GM19395 (cell line): Measurements from ENCODE around the gene DIP2B.
"Not testable (repeated sequence)": the region's sequence is repeated elsewhere in the genome, so short reads cannot be mapped to it uniquely, and the experiment has no call there.

Experiments used
- ATAC-seq: cut with Tn5 transposase; IDR thresholded peaks from one replicate; pipeline ENCODE4 v1.9.1; 2021; ENCODE audit warnings: mild to moderate bottlenecking, moderate library complexity; ENCODE audit not compliant: unreplicated experiment

Gene DIP2B

DNA sequence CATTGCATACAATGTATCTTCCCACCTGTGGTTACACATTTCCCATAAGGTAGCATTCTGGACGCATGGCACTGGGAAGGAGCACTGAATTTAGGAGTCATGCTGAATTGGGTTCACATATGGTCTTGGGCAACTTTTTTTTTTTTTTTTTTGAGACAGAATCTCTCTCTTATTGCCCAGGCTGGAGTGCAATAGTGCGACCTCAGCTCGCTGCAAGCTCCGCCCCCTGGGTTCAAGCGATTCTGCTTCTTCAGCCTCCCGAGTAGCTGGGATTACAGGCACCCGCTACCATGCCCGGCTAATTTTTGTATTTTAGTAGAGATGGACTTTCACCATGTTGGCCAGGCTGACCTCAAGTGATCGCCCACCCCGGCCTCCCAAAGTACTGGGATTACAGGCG lies 13.3 kb downstream of the DIP2B start:
- no peak for ATAC-seq

DNA sequence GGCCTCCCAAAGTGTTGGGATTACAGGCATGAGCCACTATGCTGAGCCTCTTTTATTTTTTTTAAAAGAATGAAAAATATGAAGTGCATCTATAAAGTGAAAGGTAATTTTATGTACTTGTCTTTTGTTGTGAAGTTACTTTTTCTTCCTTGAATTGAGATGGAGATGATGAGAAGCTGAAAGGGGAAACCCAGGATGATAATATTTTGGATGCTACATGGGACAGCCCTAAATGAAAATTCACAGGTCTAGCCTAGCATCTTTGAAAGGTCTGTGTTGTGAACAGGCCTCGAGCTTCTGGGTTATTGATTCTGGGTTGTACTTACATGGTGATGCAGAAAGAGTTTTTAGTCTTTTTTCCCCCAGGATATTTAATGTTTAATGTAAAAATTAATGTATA lies 14.6 kb downstream of the DIP2B start:
- ATAC-seq: no peak

DNA sequence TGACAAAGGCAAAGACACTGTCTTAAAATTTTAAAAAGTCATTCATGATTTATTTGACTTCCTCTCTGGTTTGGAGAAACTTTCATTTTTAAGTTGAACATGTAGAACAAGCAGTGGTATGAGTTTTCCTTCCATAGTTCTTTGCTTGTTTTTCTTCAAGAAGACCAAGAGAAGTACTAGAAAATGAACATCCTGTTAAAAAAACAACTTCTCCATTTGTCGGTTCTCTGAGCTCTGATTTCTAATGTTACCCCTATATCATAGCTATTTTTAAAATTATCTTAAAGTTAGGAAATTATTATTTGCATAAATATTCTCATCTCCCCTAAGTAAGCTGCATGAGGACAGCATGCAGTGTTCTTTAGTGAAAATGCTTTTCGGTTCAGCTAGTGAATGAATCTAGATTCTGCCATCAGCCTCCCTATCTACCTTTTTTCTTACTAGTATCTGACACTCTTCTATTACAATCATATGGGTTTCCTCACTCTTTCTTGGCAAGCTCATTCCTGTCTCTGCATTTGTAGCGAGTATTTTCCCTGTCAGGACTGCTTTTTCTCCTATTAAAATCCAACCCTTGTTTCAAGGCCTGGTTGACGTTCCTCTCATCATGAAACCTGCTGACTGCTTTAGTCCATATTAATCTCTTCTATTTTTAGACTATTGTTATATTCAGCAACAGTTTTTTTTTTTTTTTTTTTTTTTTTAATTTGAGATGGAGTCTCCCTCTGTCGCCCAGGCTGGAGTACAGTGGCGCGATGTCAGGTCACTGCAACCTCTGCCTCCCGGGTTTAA lies 15.8 kb downstream of the DIP2B start:
- no peak for ATAC-seq

DNA sequence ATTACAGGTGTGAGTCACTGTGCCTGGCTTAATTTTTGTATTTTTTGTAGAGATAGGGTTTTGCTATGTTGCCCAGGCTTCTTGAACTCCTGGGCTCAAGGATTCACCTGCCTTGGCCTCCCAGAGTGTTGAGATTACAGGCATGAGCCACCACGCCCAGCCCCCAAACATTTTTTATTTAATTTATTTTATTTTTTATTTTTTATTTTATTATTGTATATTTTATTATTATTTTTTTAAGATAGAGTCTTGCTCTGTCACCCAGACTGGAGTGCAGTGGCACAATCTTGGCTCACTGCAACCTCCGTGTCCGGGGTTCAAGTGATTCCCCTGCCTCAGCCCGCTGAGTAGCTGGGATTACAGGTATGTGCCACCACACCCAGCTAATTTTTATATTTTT lies 17.0 kb downstream of the DIP2B start:
- ATAC-seq: not testable (repeated sequence)

DNA sequence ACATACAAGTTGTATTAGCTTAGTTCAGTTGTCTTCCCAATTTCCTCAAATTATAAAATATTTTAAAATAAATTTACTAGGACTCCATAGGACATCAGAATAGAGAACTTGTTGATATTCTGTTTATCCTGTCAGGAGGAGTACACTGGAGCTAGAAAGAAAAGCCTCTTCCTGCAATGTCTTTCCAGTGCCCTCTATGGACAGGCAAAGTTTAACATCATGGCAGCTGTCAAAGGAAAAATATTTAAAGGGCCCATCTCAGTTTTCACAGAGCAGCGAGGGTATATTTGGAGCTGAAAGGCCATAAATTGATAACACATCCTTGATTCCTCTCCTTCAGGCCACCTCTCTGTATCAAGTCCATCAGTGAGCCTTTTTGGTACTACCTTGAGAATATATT lies 19.0 kb downstream of the DIP2B start:
- ATAC-seq: no peak

DNA sequence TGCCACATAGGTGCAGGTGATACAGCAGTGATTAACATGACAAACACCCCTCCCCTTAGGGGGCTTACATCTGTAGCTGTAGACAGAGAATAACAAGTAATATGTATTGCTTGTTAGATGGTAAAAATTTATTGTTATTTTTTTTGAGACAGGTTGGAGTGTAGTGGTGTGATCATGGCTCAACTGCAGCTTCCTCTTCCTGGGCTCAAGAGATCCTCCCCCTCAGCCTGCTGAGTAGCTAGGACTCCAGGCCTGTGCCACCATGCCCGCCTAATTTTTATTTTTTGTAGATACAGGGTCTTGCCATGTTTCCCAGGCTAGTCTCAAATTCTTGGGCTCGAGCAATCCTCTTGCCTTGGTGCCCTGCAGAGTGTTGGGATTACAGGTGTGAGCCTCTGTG lies 19.8 kb downstream of the DIP2B start:
- ATAC-seq: no peak

DNA sequence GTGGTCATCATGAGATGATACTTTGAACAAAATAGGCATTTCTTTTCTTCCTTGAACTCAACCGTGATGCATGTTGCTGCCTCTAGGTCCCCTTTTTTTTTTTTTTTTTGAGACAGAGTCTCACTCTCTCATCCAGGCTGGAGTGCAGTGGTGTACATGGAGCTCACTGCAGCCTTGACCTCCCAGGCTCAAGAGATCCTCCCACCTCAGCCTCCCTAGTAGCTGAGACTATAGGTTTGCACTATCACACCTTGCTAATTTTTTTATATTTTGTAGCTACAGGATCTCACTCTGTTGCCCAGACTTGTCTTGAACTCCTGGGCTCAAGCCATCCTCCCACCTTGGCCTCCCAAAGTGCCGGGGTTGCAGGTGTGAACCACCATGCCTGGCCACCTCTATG lies 20.6 kb downstream of the DIP2B start:
- no peak for ATAC-seq

DNA sequence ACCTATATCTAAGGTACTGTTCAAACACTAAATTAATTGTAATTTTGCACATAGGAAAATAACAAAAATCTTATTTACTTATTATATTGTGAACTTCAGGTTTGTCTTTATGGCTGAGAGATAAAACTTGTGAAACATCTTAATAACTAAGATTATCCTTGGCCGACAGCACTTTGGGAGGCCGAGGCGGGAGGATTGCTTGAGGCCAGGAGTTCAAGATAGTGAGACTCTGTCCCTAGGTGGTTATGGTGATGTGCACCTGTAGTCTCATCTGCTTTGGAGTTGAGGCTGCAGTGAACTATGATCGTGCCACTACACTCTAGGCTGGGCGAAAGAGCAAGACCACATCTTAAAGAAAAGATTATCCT lies 22.6 kb downstream of the DIP2B start:
- ATAC-seq: no peak

DNA sequence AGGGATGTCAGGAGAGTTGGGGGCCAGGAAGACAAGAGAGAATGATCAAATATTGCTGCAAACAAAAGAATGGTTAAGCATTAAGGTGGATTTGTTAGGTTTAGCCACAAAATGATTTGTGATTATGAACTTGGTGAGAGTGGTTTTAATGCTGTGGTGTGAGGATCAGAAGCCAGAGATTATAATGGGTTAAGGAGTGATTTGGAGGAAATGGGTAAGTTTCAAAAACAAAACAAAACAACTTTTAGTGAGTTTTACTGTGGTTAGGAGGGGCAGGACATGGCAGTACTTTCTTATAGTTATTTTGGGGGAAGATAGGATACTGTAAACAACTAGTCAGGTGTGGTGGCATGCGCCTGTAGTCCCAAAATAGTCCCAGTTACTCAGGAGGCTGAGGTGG lies 24.0 kb downstream of the DIP2B start:
- no peak for ATAC-seq

DNA sequence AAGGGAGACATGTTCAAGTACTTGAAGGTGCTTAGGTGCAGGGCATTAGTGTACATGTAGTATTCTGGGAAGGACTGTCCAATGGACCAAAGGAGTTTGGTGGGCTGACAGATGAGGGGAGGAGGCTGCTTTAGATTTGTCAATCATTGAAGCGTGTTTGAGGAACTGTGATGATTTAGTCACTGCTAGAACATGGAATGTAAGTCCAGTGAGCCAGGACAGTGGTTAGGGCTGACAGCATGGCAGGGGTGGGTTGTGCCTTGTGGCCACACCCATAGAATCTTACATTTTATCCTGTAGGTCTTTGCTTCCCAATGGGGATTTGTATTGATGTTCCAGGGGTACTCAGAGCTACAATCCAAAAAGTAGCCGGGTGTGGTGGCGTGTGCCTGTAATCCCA lies 24.6 kb downstream of the DIP2B start:
- no peak for ATAC-seq

DNA sequence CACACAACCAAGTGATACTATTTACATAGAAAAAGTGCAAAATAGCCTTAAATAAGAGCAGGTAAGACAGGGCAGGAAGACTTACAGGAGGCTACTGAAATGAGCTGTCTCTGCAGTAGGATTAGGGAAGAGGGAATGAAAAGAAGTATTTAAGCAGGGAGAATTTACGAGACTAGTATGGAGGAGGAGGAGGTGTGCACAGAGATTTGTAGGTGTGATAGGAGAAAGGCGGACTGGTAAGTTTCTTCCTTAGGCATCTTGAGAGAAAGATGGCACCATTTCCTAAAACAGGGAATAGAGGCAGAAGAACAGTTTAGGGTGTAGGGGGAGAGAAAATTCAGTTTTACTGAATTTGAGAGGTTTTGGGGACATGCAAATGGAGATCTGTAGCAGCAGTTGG lies 25.7 kb downstream of the DIP2B start:
- ATAC-seq: no peak

DNA sequence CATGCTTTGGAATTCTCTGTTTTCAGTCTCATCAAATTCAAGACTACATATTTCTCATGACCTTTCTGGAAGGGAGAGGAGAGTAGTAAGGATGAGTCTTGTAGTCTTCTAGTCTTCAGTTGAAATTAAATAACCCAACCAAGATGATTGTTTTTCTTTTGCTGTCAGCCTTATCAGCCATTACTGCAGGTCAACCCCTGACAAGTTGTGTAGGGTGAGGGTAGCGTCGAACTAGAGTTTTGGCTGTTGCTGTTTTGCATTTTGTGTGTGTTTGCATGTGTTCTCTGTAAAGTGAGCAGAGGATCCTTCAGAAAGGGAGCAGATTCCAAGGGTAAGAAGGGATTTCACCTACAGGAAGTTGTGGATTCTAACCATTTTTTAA lies 28.4 kb downstream of the DIP2B start:
- ATAC-seq: no peak

DNA sequence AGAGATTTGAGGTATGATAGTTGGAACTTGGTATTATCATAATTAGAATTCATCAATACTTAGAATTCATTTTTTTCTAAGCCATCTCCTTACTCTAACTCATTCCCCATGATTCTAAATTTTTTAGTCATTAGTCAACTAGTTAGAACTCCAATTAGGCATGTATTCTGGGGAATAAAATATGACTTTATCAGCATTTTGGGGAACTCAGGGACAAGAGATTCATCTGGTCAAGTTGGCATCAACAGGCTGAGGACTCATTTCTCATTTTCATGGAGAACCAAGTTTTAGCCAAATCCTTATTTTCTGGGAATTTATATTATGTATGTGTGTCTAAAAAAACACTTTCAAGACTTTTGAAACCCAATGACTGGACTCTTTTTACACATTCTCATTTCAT lies 29.2 kb downstream of the DIP2B start:
- ATAC-seq: no peak

DNA sequence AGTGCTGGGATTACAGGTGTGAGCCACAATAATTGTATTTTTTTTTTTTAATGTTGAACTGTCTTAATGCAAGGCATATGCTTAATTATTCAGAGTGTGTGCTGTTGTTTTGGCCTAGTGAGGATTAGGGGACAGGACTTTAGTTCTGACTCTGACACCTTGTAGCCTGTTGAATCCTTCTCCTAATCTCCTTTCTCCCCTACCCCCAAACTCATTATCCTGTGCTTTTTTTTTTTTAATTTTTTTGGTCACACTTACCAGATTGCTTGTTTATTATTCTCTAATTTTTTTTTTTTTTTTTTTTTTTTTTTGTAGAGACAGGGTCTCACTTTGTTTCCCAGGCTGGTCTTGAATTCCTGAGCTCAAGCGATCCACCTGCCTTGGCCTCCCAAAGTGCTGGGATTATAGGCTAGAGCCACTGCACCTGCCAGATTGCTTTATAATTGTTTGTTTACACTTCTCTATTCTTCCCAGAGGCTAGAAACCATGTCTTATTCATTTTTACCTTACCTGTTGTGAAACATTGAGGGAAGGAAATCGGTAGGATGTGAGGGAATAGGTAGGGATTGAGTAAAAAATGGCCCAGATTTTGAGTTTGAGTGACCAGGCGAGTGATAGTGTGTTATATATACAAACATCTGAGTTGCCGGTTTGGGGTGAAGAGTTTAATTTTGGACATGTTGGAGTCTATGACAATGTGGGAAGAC lies 32.2 kb downstream of the DIP2B start:
- ATAC-seq: no peak

DNA sequence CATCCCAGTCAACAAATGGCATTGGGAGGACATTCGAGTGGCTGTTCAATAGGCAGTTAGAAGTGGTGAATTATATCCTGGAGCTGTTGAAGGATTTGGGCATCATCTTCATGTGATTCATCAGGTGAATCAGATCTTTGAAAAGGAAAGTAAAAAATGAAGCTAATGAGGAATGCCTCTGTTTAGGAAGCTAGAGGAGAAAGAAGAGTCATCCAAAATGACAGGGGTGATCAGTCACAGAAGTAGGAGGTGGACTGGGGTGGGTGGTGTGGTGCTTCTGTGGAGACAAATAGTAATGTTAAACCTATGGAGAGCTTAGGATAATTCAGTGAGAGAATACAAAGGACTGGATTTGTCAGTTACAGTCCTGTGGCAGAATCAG lies 32.7 kb downstream of the DIP2B start:
- no peak for ATAC-seq

DNA sequence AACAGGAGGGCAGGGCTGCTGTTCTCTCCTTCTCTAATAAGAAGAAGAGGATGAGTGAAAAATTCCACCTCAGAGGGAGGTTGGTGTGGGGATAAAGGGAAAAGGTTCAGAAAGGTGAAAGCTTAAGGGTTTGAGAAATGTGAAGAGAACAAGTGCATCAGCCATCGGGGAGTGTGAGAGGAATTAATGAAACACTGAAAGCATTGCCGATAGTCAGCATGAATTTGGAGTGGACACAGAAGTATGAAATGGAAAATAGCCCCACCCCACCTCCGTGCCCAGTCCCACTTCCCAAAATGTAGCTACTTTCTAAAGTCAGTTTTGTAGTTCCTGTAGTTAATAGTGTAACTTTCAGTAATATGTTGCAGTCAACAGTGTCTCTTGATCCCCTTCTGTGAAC lies 33.4 kb downstream of the DIP2B start:
- no peak for ATAC-seq

DNA sequence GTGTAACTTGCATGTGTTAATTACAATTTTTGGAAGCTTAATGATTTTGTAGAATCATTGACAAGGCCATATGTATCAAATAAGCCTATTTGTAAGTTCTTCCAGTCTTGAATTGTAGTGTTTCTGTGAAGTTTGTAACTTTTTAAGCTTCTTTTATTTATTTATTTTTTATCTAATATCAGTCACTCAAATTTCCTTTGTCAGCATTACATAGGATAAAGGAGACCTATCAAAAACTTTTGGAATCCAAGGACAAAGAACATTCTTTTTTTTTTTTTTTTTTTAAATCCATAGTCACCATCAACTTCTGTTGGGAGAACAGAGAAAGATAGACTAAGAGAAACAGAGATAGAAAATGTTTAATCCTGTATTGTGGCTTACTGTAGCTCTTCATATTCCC lies 36.4 kb downstream of the DIP2B start:
- no peak for ATAC-seq

DNA sequence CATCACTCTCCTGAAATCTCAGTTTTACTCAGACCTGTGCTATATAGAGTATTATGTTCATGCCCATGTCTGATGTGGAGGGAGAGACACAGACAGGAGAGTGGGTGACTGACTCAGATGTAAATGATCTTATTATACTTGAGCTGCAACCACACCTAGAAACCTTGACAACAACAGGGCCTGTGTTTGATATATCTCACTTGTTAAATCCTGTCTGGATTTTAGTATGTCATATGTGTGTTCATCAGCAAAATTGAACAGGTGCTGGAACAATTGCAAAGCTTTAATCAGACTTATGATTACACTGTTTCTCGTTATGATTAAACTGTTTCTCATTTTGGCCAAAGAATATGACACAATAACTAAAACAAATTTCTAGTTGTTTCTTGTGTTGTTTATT lies 37.7 kb downstream of the DIP2B start:
- ATAC-seq: peak; percentile 58

DNA sequence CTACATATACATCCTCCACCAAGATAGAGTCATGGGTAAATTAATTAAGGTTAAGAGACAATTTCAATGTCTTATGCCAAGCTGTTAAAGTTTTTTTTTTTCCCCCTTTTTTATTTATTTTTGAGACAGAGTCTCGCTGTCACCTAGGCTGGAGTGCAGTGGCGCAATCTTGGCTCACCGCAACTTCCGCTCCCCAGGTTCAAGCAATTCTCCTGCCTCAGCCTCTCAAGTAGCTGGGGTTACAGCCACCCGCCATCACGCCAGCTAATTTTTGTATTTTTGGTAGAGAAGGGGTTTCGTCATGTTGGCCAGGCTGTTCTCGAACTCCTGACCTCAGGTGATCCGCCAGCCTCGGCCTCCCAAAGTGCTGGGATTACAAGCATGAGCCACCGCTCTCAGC lies 38.4 kb downstream of the DIP2B start:
- not testable (repeated sequence) for ATAC-seq

DNA sequence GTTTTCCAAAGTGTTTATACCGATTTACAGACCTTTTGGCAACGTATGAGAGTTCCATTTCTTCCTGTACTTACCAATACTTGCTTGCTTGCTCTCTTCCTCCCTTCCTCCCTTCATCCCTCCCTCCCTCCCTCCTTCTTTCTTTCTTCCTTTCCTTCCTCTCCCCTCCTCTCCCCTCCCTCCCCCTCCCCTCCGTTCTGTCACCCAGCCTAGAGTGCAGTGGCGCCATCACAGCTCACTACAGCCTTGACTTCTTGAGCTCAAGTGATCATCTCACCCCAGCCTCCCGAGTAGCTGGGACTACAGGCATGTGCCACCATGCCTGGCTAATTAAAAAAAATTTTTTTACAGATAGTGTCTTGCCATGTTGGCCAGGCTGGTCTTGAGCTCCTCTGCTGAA lies 40.4 kb downstream of the DIP2B start:
- ATAC-seq: no peak

DNA sequence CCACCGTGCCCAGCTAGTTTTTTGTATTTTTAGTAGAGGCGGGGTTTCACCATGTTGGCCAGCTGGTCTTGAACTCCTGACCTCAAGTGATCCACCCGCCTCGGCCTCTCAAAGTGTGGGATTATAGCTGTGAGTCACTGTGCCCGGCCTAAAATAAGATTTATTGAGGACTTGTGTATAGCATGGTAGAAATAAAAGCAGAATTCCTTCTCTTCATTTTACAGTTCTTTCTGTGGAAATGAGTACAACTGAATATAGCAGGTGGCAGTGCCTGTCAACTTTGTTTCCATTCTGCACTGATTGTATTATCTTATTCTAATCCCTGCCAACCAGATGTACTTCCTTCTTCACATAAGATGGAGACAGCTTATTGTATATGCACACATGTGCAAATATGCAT lies 41.0 kb downstream of the DIP2B start:
- ATAC-seq: no peak

DNA sequence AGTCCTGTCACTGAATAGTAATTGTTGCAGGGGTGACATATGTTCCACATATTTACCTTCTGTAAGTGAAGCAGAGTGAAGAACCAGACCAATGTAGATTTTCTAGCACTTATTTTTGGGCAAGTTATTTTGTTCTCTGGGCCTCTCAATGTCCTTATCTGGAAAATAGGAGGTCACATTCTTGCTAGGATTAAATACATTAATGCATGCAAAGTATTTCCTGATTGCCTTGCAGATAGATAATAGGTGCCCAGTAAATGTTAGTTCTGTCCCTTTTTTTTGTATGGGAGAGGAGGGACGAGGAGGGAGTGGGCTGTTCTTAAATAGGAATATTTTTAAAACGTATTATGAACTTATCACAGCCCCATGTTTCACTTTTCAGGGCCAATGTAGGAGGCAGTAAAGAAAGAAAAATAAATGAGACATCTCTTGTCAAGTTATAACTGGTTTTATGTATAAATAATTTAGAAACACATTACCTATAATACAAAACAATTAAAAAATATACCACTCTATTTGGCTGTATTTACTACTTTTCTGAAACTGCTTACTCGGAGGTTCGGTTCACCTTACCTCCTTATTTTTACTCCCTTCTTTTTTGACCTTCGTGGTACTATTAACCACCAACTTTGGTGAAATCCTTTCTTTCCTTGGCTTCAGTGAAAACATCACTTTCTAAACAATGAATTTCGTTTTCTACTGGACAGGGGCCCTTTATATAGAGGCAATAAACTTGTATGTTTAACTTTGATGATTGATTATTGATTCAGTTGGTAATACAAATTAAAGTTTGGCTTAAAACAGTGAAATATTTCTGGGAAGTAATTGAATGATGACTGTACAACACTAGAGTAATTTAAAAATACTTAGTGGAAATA lies 41.9 kb downstream of the DIP2B start:
- ATAC-seq: no peak
